ENCODE data around the gene PLK2. TPM values are rescaled to one million over a fixed set of nuclear protein-coding genes. Genes with fewer than 3 reads are reported as not detected.

PLK2 gene
- total RNA-seq, 4 donors from 2014 or later = 5.6 to 21.9 (median 10.6) TPM

DNA sequence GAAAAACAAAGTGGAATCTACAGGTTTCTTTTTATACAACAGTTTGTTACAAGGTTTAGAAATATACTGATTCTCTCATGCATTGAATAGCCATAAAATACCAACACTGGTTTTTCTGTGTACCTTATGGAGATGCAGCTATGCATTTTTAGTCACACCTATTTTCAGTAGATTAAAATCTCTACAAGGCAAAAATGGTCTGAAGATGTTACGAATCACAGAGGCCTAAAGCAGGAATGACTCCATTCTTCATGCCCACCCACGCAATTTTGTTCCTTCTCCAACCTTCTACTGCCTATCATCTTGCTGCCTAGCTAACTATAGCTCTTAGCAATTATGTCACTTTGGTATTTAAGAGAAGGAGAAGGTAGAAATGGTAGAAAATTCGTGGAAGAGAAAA lies 9.9 kb downstream of the PLK2 start:
- Histone ChIP-seq H3K4me3 (no peak overlapping the region), H3K9me3 (no peaks in the 10 kb centered on the region), H3K36me3 (peaks cover 3 to 18% of the 10 kb centered on the region in 2 donors), H3K4me1 (no peaks in the 10 kb centered on the region), H3K27me3 (no peaks in the 10 kb centered on the region), H3K27ac (no peak overlapping the region)
- intact Hi-C loops (cut with DNase I; ENCODE audit: low total_unique reads) = no loop called here
- no peak for DNase-seq
- in situ Hi-C loops (cut with MboI; ENCODE audit: low sequenced_read_pairs in 4 of 4) = loop anchor here in 3 of 4 donors (5.0 to 25.0 kb wide), 5 partner anchors 563 to 1538 kb away; partner anchors contain the start of gene SETD9 (in 1 of the 3)
- ATAC-seq = no peak
- no peak for TF ChIP-seq POLR2A (IDR thresholded peaks at IDR 0.05)
- TF ChIP-seq, protein P1, sequence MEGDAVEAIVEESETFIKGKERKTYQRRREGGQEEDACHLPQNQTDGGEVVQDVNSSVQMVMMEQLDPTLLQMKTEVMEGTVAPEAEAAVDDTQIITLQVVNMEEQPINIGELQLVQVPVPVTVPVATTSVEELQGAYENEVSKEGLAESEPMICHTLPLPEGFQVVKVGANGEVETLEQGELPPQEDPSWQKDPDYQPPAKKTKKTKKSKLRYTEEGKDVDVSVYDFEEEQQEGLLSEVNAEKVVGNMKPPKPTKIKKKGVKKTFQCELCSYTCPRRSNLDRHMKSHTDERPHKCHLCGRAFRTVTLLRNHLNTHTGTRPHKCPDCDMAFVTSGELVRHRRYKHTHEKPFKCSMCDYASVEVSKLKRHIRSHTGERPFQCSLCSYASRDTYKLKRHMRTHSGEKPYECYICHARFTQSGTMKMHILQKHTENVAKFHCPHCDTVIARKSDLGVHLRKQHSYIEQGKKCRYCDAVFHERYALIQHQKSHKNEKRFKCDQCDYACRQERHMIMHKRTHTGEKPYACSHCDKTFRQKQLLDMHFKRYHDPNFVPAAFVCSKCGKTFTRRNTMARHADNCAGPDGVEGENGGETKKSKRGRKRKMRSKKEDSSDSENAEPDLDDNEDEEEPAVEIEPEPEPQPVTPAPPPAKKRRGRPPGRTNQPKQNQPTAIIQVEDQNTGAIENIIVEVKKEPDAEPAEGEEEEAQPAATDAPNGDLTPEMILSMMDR (IDR thresholded peaks at IDR 0.05 in 4 of 5, conservative IDR thresholded peaks at IDR 0.05 in 1 of 5) = no peak

DNA sequence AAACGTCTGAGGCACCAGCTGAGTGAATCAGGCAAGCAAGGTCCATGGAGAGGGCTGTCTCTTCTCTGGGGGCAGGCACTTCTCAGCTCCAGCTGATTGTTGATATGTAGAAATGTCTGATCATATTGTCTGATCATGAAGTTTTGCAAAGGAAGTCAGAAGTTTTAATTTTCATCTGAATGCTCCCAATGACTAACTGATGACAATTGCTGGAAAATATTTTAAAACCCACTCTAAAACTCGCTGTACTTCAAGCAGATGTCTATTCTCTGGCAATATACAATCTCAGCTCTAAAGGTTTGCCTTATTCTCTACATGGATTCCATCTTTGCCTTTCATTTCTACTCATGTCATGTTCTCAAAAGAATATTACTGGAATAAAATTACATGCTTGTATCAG lies 12.7 kb downstream of the PLK2 start:
- no peak overlapping the region for H3K27ac ChIP-seq
- H3K4me3 ChIP-seq = no peak overlapping the region
- no peak for ATAC-seq
- TF ChIP-seq, protein P1 (IDR thresholded peaks at IDR 0.05 in 4 of 5, conservative IDR thresholded peaks at IDR 0.05 in 1 of 5) = no peak
- no peak for TF ChIP-seq POLR2A (IDR thresholded peaks at IDR 0.05)
- H3K36me3 ChIP-seq = no peaks in the 10 kb centered on the region
- H3K4me1 ChIP-seq = no peaks in the 10 kb centered on the region
- DNase-seq = no peak
- in situ Hi-C loops (cut with MboI; ENCODE audit: low sequenced_read_pairs in 4 of 4) = no loop called here
- intact Hi-C loops (cut with DNase I; ENCODE audit: low total_unique reads) = no loop called here
- H3K9me3 ChIP-seq = no peaks in the 10 kb centered on the region
- no peaks in the 10 kb centered on the region for H3K27me3 ChIP-seq

DNA sequence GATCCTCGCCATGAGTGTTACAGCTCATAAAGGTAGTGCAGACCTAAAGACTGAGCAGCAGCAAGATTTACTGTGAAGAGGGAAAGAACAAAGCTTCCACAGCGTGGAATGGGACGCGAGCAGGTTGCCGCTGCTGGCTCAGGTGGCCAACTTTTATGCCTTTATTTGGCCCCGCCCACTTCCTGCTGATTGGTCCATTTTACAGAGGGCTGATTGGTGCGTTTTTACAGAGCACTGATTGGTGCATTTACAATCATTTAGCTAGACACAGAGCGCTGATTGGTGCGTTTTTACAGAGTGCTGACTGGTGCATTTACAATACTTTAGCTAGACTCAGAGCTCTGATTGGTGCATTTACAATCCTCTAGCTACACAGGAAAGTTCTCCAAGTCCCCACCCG lies 13.9 kb downstream of the PLK2 start:
- H3K27me3 ChIP-seq = no peaks in the 10 kb centered on the region
- DNase-seq = no peak
- no peaks in the 10 kb centered on the region for H3K4me1 ChIP-seq
- intact Hi-C loops (cut with DNase I; ENCODE audit: low total_unique reads) (no loop called here), in situ Hi-C loops (cut with MboI; ENCODE audit: low sequenced_read_pairs in 4 of 4) (no loop called here)
- no peaks in the 10 kb centered on the region for H3K36me3 ChIP-seq
- H3K27ac ChIP-seq = no peak overlapping the region
- H3K9me3 ChIP-seq = no peaks in the 10 kb centered on the region
- no peak for TF ChIP-seq POLR2A (IDR thresholded peaks at IDR 0.05)
- TF ChIP-seq, protein P1 (IDR thresholded peaks at IDR 0.05 in 4 of 5, conservative IDR thresholded peaks at IDR 0.05 in 1 of 5) = no peak
- no peak for ATAC-seq
- H3K4me3 ChIP-seq = no peak overlapping the region

DNA sequence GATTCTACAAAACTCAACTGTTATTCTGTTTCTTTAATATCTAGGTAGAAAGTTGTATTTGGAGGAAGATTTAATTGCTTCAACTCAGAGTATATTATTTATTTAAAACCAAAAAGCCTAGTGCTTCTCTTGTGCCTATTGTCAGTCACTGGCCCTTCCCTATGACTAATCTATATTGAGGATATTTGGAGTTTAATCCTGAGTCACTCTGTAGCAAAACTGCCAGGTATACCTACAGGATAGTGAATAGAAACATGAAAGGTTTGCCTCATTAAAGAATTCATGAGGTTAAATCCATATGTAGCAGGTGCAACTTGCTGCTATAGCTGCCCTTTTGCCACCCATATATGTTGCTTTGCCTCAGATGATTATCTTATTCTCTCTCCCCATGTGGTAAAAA lies 15.1 kb downstream of the PLK2 start:
- TF ChIP-seq, protein P1 (IDR thresholded peaks at IDR 0.05 in 4 of 5, conservative IDR thresholded peaks at IDR 0.05 in 1 of 5) = no peak
- TF ChIP-seq POLR2A (IDR thresholded peaks at IDR 0.05) = no peak
- Histone ChIP-seq H3K36me3 (no peaks in the 10 kb centered on the region), H3K27me3 (no peaks in the 10 kb centered on the region), H3K27ac (no peak overlapping the region), H3K4me3 (no peak overlapping the region), H3K9me3 (no peaks in the 10 kb centered on the region), H3K4me1 (no peaks in the 10 kb centered on the region)
- no peak for ATAC-seq
- in situ Hi-C loops (cut with MboI; ENCODE audit: low sequenced_read_pairs in 4 of 4) = no loop called here
- DNase-seq = no peak
- intact Hi-C loops (cut with DNase I; ENCODE audit: low total_unique reads) = no loop called here

DNA sequence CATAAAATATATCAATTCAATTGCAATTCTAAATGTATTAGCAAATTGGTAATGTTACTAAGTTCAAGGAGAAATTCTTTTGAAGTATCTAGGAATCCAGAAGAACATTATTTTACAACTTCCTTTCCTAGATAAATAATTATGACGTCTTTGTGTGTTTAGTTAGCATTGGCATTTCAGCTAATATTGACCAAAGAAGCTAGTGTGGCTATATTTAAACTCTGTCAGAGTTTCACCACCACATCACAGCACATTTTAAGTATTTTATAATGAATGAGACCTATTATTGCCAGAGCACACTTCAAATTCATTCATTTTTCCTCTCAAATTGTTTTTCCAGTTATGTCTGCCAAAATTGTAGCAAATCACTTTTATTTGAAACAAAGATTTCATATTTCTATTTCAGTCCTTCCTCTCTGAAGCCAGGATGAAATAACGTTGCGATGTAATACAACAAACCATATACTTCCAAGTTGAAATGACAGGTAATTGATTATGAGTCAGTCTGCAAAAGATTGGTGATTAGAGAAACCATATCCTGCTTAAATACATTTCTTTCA lies 18.9 kb downstream of the PLK2 start:
- Histone ChIP-seq H3K27me3 (no peaks in the 10 kb centered on the region), H3K4me3 (no peak overlapping the region), H3K4me1 (no peaks in the 10 kb centered on the region), H3K27ac (no peak overlapping the region), H3K36me3 (no peaks in the 10 kb centered on the region), H3K9me3 (no peaks in the 10 kb centered on the region)
- intact Hi-C loops (cut with DNase I; ENCODE audit: low total_unique reads) (no loop called here), in situ Hi-C loops (cut with MboI; ENCODE audit: low sequenced_read_pairs in 4 of 4) (no loop called here)
- TF ChIP-seq, protein P1 (IDR thresholded peaks at IDR 0.05 in 4 of 5, conservative IDR thresholded peaks at IDR 0.05 in 1 of 5) = no peak
- TF ChIP-seq POLR2A (IDR thresholded peaks at IDR 0.05) = no peak
- ATAC-seq (no peak), DNase-seq (no peak)
